GM10847 (cell line): ENCODE data around the gene LRP4.

Source experiments
- POLR2A ChIP-seq: IDR thresholded peaks from 2 replicates; pipeline ENCODE4 v1.6.1; 2011; ENCODE audit not compliant: insufficient read length; ENCODE audit errors: extremely low read depth

Gene LRP4

GRCh38 chr11:46876471-46876870 lies 41.9 kb downstream of the LRP4 start:
- no peak for TF ChIP-seq POLR2A

GRCh38 chr11:46874586-46874985 lies 43.8 kb downstream of the LRP4 start:
- TF ChIP-seq POLR2A, result no peak

- TF ChIP-seq POLR2A, result no peak
Observed at GRCh38 chr11:46868912-46869311, 49.4 kb downstream of the LRP4 start.

GRCh38 chr11:46865340-46865739 lies 53.0 kb downstream of the LRP4 start:
- no peak for TF ChIP-seq POLR2A

- no peak for TF ChIP-seq POLR2A
Observed at GRCh38 chr11:46860218-46860617, 58.1 kb downstream of the LRP4 start.

- TF ChIP-seq POLR2A, result no peak
Observed at GRCh38 chr11:46858920-46859546, 59.3 kb downstream of the LRP4 start.

GRCh38 chr11:46857666-46858065 lies 60.7 kb downstream of the LRP4 start:
- no peak for TF ChIP-seq POLR2A

GRCh38 chr11:46856605-46857343 lies 61.6 kb downstream of the LRP4 start:
- no peak for TF ChIP-seq POLR2A

GRCh38 chr11:46855863-46856262 lies 62.5 kb downstream of the LRP4 start:
- no peak for TF ChIP-seq POLR2A

- no peak for TF ChIP-seq POLR2A
Observed at GRCh38 chr11:46855167-46855566, 63.2 kb downstream of the LRP4 start.

GRCh38 chr11:46850829-46851380 lies 67.4 kb downstream of the LRP4 start:
- TF ChIP-seq POLR2A, result no peak

GRCh38 chr11:46849631-46850030 lies 68.7 kb downstream of the LRP4 start:
- no peak for TF ChIP-seq POLR2A

- no peak for TF ChIP-seq POLR2A
Observed at GRCh38 chr11:46846510-46846830, 71.9 kb downstream of the LRP4 start.

GRCh38 chr11:46845740-46846509 lies 72.4 kb downstream of the LRP4 start, which contains the start of gene CKAP5:
Gene CKAP5 (minus strand): TSS chr11:46846280. CDS start chr11:46821231, 25,049 bp downstream.
- TF ChIP-seq POLR2A, result peak; percentile 80

- no peak for TF ChIP-seq POLR2A
Observed at GRCh38 chr11:46845440-46845739, 73.0 kb downstream of the LRP4 start.

- no peak for TF ChIP-seq POLR2A
Observed at GRCh38 chr11:46840116-46840515, 78.2 kb downstream of the LRP4 start.
